Mesothelial cell of epicardium (in vitro differentiated cells): ENCODE results near the gene CCDC88B. TPM values are rescaled to one million over a fixed set of nuclear protein-coding genes. Genes with fewer than 3 reads are reported as not detected.

Source experiments
- DNase-seq, 2 experiments: peaks; one replicate each; pipeline ENCODE4 v3.0.0; 2021; ENCODE audit warnings: low spot score in 2 of 2; ENCODE audit not compliant: unreplicated experiment in 2 of 2
- H3K27ac Mint-ChIP-seq: 2 replicates; pipeline ENCODE4 v1.8.0; 2021; ENCODE audit warnings: mixed read lengths
- H3K27me3 Mint-ChIP-seq: 2 replicates; pipeline ENCODE4 v1.8.0; 2021; ENCODE audit warnings: low read depth, mixed read lengths
- H3K36me3 Mint-ChIP-seq: 2 replicates; pipeline ENCODE4 v1.8.0; 2021; ENCODE audit warnings: mixed read lengths
- H3K4me1 Mint-ChIP-seq: 2 replicates; pipeline ENCODE4 v1.8.0; 2021; ENCODE audit warnings: mixed read lengths
- H3K4me3 Mint-ChIP-seq: 2 replicates; pipeline ENCODE4 v1.8.0; 2021; ENCODE audit warnings: mild to moderate bottlenecking, moderate library complexity, mixed read lengths
- H3K9me3 Mint-ChIP-seq: 2 replicates; pipeline ENCODE4 v1.8.0; 2021; ENCODE audit warnings: mixed read lengths
- total RNA-seq: library from RNA; stranded (reverse); gene quantifications from 3 replicates; pipeline ENCODE4 v1.2.1, GENCODE V29; 2021
- TF ChIP-seq, protein P1 (sequence below): fragments of 200-600 bp; sonication (generic); IDR thresholded peaks from one replicate; pipeline ENCODE4 v1.5.0; 2021; ENCODE audit warnings: antibody characterized with exemption; ENCODE audit not compliant: unreplicated experiment

Gene CCDC88B
- total RNA-seq, 1 donor from 2014 or later, result 11.5 TPM

DNA sequence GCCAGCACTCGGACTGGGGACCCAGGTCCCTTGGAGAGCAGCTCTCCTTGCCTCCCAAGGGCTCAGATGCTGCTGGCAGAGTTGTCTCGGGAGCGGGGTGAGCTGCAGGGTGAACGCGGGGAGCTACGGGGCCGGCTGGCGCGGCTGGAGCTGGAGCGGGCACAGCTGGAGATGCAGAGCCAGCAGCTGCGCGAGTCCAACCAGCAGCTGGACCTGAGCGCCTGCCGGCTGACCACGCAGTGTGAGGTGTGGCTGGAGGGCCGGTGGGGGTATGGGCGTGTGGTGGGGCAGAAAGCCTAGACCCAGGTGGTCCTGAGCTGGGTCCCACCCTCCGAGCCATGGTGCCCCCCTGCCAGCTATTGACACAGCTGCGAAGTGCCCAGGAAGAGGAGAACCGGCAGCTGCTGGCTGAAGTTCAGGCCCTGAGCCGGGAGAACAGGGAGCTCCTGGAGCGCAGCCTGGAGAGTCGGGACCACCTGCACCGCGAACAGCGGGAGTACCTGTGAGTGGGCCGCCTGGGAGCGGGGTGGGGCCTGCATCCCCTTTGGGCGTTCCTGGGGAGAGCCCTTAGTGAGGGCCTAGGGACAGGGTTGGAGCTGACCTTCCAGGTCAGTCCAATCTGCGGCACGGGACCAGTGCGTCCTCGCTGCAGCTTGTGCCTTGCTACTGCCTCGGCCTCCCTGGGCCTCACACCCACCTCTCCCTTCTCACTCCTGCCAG lies 13.2 kb downstream of the CCDC88B start:
- no peaks in the 10 kb centered on the region for H3K27me3 Mint-ChIP-seq
- no peaks in the 10 kb centered on the region for H3K9me3 Mint-ChIP-seq
- H3K36me3 Mint-ChIP-seq, result no peaks in the 10 kb centered on the region
- TF ChIP-seq, protein P1, sequence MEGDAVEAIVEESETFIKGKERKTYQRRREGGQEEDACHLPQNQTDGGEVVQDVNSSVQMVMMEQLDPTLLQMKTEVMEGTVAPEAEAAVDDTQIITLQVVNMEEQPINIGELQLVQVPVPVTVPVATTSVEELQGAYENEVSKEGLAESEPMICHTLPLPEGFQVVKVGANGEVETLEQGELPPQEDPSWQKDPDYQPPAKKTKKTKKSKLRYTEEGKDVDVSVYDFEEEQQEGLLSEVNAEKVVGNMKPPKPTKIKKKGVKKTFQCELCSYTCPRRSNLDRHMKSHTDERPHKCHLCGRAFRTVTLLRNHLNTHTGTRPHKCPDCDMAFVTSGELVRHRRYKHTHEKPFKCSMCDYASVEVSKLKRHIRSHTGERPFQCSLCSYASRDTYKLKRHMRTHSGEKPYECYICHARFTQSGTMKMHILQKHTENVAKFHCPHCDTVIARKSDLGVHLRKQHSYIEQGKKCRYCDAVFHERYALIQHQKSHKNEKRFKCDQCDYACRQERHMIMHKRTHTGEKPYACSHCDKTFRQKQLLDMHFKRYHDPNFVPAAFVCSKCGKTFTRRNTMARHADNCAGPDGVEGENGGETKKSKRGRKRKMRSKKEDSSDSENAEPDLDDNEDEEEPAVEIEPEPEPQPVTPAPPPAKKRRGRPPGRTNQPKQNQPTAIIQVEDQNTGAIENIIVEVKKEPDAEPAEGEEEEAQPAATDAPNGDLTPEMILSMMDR, result no peak
- no peak for DNase-seq
- H3K4me3 Mint-ChIP-seq, result no peak overlapping the region
- no peak overlapping the region for H3K27ac Mint-ChIP-seq
- H3K4me1 Mint-ChIP-seq, result peaks cover 13% of the 10 kb centered on the region

DNA sequence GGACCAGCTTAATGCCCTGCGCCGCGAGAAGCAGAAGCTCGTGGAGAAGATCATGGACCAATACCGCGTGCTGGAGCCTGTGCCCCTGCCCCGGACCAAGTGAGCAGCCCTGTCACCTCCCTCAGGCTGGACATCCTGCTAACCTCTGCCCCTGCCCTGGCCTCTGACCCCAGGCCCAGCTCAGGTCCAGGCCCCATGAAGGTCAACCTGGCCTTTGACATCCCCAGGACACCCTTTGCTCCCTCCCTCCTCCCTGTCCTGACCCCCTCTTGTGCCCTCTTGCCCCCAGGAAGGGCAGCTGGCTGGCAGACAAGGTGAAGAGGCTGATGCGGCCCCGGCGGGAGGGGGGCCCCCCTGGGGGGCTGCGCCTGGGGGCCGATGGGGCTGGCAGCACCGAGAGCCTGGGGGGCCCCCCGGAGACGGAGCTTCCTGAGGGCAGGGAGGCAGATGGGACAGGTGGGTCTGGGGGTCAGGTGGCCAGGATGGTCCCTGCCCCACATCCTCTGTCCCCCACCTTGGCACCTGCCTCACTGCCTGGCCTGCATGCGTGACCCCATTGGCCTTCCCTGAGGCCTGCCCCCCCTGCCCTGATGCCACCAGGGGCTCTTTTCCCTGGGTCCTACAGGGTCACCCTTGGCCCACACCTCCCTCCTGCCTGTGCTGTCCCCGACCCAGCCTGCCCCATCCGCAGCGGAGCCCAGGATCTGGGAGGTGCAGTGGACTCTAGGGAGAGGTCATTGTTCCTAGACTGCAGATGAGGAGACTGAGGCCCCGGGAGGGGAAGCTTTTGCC lies 13.9 kb downstream of the CCDC88B start:
- no peak for DNase-seq
- peaks cover 18% of the 10 kb centered on the region for H3K4me1 Mint-ChIP-seq

DNA sequence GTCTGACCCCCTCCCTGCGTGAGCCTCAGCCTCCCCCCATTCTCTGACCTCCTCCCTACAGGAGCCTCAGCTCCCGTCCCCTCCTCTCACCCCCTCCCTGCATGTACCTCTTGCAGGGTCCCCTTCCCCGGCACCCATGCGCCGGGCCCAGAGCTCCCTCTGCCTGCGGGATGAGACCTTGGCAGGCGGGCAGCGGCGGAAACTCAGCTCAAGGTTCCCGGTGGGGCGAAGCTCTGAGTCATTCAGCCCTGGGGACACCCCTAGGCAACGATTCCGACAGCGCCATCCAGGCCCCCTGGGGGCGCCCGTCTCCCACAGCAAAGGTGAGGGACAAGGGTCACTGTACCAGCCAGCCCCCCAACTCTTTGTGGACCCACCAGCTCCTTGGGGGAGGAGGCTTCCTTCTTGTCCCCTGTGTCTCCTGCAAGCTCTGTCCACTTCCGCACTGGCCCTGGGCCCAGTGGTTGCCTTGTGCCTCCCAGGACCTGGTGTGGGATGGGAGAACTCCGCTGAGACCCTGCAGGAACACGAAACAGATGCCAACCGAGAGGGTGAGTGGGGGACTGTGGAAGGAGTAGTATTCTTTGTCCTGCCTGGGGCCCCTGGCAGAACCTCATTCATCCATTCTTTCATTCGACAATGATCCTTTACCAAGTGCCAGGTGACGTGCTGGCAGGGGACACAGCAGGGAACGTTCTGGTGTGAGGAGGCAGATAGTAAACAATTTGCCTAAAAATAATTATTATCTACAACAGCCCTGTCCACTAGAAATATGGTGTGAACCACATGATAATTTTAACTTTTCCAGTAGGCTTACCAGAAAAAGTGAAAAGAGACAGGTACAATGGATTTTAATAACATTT lies 15.3 kb downstream of the CCDC88B start:
- Mint-ChIP-seq H3K27ac (no peak overlapping the region), H3K27me3 (no peaks in the 10 kb centered on the region), H3K9me3 (no peaks in the 10 kb centered on the region), H3K4me3 (no peak overlapping the region), H3K4me1 (peaks cover 26% of the 10 kb centered on the region), H3K36me3 (no peaks in the 10 kb centered on the region)
- DNase-seq, result peak in 1 of 2 experiments; percentile 73
- TF ChIP-seq, protein P1, result peak; percentile 30

More for the DNA sequence above, 13.9 kb downstream of the CCDC88B start:
- Mint-ChIP-seq H3K9me3 (no peaks in the 10 kb centered on the region), H3K36me3 (no peaks in the 10 kb centered on the region), H3K4me3 (no peak overlapping the region), H3K27ac (no peak overlapping the region), H3K27me3 (no peaks in the 10 kb centered on the region)
- TF ChIP-seq, protein P1, result no peak

DNA sequence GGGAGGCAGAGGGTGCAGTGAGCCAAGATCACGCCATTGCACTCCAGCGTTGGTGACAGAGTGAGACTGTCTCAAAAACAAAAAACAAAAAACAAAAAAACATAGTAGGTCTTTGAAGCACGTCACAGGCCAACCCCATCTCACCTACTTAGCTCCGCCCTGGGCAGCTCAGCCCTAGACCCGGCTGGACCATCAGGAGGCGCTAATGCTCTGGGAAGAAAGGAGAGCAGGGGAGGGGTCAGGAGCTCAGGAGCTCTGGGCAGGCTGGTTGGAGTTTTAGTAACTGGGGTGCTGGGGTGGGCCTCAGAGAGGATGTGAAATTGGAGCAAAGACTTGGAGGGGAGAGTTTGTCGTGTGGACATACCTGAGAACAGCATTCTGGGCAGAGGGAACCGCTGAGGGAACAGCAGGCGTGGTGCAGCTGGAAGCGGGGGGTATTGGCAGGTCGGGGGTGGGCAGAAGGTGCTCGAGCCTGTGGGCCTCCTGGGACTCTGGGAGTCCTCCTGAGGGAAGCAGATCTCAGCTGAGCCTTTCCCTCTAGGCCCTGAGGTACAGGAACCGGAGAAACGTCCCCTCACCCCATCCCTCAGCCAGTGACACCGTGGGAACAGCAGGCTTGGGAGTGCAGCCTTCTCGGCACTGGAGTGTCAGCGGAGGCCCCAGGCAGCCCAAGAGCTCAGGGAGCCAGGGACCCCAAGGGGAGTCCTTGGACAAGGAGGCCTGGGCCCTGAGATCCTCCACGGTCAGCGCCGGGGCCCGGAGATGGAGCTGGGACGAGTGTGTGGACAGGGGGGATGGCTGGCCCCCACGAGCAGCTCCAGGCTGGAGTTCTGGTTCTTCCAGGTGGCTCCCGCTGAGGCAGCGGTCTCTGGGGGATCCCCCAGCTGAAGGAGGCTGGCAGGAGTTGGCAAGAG lies 16.8 kb downstream of the CCDC88B start:
- Mint-ChIP-seq H3K27ac (peak overlapping the region; percentile 85), H3K4me1 (peaks cover 26% of the 10 kb centered on the region), H3K27me3 (no peaks in the 10 kb centered on the region), H3K36me3 (peaks cover under 1% of the 10 kb centered on the region), H3K4me3 (peak overlapping the region; percentile 50), H3K9me3 (no peaks in the 10 kb centered on the region)
- no peak for DNase-seq
- TF ChIP-seq, protein P1, result no peak

DNA sequence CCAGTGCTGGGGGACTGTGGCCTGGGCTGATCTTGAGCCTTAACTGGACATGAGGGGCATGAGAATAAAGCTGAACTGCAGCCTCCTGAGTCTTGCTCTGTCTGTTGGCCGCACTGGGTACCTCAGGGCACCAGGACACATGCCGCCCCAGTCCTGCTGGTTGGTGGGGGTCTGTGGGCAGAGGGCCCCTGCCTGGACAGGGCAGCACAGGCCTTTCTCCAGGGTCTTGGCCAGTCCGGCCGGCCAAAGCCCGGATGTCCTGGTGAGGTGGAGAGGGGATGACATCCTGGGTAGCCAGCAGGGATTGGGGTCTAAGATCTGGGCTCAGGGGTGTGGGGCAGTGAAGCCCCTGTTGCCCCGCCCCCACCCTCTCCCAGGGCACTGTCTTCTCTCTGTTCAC lies 17.4 kb downstream of the CCDC88B start:
- H3K27ac Mint-ChIP-seq, result no peak overlapping the region

More for the DNA sequence above, 17.4 kb downstream of the CCDC88B start:
- no peak for DNase-seq
- H3K9me3 Mint-ChIP-seq, result no peaks in the 10 kb centered on the region
- TF ChIP-seq, protein P1, result no peak
- no peaks in the 10 kb centered on the region for H3K27me3 Mint-ChIP-seq
- no peak overlapping the region for H3K4me3 Mint-ChIP-seq
- H3K4me1 Mint-ChIP-seq, result peaks cover 26% of the 10 kb centered on the region
- peaks cover 6% of the 10 kb centered on the region for H3K36me3 Mint-ChIP-seq
